Ureter (tissue), 1 donor: ENCODE results near the gene PNMA6E. TPM values are rescaled to one million over a fixed set of nuclear protein-coding genes. Genes with fewer than 3 reads are reported as not detected.

ENCODE experiments used
- DNase-seq: peaks from one replicate; pipeline ENCODE4 v3.0.0-alpha.2; 2020; ENCODE audit warnings: low spot score
- total RNA-seq: library from RNA; stranded (reverse); gene quantifications from one replicate; pipeline ENCODE4 v1.2.4, GENCODE V29; 2023
- donor health status: DM: yes; HTN: yes; CAD: no.

The PNMA6E gene
- total RNA-seq, result not detected

DNA sequence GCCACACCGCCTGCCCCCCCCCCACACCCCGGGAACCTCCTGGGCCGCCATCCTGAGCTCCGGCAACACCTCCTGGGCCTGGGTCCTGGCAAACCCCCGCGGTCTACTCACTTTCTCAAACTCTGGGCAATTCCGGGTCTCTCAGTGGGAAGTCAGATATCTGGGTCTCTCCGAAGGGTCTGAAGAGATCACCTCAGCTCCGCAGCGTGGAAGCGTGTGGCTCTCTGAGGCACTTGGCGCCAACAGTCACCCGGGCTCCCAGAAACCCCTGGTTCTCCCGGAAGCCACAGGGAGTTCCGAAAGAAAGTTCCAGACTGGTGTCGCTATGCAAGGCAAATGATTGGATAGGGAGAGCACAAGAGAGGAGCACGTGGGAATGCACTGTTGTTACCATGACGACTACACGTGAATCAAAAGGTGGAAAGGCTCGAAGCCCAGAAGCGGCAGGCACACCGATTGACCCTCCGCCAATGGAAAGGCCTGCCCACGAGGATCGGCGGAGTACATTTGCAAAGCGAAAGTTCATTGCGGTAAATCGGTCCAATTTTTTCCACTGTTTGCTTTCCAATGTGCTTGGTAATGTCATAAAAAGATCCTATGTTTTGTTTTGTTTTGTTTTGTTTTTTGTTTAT is at the start of gene PNMA6E:
TSS of gene PNMA6E (minus strand) at position 218 of the 632 bp plus-strand sequence. CDS start 2,501 bp downstream, outside the sequence.
- DNase-seq, result no peak

DNA sequence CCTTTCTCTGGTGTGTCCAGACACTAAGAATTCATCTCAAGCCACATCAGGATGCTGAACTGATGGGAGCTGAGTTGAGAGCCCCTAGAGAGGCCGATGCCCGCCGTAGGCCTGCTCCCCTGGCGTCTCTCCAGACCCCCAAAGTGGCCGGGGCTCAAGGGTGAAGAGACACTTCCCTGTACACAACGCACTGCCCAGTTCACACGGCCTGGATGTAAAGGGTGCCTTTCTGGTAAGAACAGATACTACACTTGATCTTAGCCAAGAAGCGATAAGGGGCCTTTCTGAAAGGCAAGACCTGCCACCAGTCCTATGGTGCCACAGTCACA is 49.8 kb upstream of the PNMA6E start:
- DNase-seq, result no peak

DNA sequence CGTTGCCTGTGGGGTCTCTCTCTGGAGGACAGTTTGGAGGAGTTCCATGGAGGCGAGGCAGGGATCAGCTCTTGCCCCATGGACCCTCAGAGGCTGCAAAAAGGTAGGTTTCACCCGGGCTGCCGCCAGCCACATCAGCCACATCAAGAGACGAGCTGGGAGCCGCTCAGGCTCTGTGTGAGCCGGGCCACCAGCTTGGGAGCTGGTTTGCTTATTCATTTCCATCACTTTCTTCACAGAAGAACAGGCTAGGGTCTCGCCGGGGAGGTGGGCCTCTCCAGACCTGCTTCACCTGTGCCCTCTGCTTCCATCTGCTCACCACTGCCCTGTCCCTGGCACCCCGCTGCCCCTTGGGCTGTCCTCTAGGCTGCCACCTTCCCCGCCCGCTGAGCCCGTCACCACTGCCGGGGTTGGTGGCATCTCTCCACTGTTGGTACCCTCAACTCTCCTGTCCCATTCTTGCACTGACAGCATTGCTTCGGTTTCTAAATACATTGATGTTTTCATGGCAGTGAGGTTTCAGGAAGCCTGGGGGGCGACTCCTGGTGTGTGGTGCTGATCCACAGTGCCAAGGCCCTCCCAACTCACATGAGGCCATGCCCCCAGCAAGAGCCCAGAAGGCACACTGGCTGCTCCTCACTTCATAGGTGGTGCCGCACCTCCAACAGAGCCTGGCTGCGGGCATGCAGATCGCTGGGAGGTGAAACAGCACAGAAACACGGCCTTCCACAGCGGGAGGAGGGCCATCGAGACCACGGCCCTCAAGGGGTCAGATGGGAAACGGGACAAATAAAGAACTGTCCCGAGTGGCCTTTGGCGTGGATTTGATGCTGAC is 49.2 kb upstream of the PNMA6E start:
- no peak for DNase-seq

DNA sequence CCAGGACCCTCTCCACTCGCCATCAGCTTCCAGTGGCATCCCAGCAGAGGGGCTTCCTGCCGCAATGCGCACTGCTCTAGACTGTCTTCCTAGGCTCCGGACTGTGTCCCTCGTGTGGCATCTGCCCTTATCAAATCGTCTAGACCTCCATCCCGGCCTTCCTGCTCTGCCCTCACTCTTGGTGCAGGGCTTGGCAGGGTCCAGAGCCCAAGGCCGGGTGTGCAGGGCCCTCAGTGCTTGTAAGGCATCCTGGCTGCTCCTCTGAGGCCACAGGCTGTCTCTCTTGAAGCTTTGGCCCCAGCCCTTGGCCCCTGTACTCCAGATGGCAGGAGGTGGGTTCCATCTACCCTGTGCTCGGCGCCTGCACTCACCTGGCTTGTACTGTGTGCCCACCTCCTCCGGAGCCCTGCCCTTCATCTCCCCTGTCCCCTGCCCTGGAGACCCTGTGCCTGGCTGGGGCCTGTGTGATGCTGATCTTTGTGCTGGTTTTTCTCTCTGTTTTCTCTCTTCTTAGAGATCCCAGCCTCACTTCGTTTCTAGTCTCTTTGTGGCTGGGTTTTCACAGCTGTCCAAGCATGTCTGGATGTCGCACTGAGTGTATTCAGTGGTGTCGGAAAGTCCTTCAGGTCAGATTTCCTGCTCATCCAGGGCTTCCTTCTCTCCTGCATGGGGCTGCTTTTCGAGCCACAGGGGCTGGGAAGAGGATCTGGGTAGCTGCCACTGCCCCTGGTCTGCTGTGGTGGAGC is 48.4 kb upstream of the PNMA6E start:
- DNase-seq, result no peak

DNA sequence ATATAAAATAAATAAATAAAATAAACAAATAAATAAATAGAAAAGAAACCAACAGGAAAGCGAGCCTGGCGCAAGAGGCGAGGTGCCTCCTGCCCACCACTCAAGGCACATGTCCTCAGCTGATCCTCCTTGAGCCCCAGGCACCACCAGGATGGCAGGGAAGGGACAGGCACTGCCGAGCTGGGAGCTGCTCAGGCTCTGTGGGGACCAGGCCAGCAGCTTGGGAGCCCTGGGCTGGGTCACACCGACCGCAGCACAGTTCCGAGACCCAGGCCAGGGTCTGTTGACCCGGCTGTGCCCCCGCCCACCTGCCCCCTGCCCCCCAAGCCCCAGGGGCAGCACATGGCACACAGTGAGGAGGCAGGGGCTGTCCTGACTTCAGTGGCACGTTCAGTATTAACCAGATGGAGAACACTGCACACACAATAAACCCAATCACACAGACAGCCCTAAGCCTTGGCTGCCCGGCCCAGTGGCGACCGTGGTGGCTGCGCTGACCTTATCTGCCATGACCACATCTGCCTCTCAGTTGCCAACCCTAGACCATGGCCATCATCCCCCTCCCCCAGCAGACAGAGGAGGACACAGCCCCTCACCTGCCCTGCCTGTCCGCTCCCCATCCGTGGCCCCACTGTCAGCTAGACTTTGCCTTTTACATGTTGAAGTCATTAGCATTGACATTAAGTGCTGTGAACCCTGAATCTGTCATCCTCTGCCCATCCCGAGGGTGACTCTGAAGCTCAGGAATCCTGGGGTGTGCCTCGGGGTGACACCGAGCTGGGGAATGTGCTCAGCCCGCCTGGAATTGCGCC is 47.6 kb upstream of the PNMA6E start:
- DNase-seq, result no peak

DNA sequence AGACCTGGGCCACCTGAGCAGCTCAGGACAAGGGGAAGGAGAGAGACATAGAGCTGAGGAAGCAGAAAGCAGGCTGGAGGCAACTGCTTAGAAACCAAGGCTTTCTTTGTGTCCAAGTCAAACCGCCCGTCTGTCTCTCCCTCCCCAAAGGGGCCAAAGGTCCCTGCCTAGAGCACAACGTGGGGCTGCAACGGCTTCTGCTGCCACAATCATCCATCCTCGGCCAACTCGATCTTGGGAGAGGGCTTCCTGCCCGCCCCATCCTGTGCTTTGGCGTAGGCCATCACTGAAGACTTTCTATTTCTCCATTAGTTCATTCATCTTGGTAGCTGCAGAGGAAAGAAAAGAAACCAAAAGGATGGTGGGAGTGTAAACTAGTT is 46.4 kb upstream of the PNMA6E start:
- no peak for DNase-seq

DNA sequence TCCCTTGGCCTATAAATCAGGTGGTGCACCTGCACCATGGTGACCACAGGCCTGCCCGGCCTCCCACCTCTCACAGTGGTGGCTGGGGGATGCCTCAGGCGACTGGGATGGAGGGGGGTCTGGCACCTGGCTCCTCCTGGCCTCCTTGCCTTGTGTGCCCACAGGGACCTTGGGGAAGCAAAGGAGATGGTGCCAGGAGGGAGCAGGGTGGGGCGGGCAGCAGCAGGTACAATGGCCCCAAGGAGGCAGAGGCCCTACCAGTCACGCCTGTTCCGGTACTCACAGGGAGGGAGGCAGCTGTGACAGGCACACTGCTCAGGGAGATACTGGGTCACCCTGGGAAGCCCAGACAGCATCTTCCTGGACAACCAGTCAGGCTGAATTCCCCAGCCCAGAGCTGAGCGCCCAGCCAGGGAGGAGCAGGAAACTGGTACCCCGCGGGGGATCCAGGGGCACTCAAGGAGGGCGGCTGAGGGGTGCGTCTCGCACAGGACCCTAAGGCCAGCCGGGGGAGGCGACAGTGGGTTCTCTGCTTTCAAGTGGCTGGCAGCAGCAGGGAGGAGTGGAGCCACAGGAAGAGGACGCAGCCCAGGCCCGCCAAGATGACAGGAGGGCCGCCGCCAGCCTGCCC is 45.9 kb upstream of the PNMA6E start:
- DNase-seq, result no peak

DNA sequence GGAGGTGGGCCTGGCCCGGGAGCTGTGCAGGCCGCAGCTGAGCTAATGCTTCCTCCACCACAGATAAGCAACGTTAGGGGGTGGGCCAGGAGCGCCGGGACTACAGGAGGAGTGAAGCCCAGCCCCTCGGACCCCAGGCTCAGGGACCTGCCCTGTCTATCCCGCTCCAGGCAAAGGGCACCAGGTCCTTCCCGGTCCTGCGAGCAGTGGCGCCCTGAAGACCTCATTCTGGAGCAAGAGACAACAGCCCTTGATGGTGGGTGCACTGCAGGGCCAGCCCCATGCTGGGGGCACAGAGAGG is 45.4 kb upstream of the PNMA6E start:
- DNase-seq, result no peak

DNA sequence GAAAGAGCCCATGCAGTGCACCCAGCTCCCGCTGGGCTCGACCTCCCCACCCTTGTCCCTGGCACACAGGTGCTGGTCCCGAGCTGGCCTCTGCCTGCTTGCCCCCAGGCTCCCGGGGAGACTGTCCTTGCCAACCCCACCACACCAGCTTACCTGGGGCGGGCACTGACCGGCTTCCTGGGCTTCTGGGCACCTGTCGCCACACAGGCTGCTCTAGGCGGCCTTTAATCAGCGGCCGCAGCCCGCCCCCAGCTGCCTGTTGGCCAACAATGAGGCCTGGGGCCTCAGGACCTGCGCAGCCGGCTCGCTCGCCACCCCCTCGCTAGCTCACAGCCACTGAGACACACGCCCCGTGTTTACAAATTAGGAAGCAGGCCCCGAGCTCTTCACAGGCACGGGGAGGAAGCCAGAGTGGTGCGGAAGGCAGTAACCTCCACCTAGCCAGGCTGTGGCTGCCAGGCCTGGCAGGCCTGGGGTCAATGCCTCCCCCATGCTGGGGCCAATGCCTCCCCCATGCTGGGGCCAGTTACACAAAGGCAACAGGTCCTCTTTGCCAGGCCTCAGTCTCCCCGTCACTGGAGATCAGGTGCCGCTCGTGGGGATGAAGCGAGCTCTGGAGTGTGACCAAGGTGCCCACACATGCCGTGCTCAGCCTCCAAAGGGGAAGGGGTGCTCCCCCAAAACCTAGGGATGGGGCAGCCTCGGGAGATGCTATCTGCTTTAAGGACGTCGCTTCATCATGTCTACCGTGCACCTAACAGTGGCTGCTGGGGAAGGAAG is 44.9 kb upstream of the PNMA6E start, which contains the start of gene TREX2:
TSS of gene TREX2 (minus strand) at position 201 of the 780 bp plus-strand sequence. CDS start 626 bp downstream, outside the sequence.
- no peak for DNase-seq

DNA sequence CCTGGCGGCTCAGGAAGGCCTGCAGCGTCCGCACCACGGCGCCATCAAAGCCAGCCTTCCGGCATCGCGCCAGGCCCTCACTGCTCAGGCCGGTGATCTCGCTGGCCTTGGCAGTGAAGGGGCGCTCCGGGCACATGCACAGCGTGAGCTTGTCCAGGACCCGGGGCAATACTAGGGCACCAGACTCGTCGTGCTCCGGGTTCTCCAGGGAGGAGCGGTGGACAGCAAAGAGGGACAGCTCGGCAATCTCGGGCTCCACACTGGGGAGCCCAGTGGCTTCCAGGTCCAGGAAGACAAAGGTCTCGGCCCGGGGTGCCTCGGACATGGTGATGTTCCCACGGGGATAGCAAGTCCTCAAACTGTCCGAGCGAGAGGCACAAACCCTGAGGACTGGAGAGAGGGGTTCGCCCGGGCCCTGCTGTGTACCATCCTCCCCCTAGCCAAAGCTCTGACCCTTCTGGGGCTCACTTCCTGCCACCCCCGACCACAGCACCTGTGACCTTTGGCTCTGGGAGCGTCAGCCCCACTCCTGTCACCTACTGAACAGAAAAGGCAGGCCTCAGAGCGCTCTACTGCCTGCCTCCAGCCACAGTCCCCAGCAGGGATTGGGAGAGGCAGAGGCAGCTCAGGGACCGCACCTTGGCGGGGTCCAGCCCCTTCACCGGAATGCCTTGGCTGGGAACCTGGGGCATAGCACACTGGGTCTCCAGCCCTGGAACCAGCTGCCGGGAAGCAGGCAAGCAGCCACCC is 44.1 kb upstream of the PNMA6E start:
- DNase-seq, result no peak

DNA sequence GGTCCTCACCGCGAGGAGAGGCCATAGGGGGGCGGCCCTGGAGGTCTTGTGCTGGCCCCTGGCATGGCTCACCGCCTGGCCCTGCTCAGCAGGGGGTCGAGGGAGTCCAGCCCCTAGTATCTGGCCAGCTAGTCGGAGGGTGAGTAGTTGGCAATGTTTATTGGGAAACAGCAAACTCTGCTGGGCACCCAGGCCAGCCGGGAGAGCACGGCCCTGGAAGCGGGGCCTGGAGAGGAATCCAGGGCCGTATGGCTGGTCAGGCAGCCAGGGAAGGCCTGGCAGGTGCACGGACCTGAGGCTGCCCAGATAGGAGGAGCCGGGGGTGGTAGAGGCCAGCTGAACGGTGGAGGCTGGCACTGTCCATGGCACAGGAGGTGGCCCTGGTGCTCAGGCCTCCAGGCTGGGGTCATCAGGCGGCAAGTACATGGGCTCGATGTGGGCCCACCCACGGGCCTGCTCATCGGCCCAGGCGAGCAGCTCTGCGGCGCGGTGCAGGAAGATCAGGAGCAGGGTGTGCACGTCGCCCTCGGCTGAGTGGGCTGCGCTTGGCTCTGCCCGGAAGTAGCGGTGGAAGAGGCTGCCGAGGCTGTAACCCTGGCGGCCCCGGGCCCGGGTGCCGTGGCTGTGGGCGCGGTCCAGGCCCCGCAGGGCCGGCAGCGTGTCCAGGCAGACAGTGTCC is 43.3 kb upstream of the PNMA6E start:
- no peak for DNase-seq

DNA sequence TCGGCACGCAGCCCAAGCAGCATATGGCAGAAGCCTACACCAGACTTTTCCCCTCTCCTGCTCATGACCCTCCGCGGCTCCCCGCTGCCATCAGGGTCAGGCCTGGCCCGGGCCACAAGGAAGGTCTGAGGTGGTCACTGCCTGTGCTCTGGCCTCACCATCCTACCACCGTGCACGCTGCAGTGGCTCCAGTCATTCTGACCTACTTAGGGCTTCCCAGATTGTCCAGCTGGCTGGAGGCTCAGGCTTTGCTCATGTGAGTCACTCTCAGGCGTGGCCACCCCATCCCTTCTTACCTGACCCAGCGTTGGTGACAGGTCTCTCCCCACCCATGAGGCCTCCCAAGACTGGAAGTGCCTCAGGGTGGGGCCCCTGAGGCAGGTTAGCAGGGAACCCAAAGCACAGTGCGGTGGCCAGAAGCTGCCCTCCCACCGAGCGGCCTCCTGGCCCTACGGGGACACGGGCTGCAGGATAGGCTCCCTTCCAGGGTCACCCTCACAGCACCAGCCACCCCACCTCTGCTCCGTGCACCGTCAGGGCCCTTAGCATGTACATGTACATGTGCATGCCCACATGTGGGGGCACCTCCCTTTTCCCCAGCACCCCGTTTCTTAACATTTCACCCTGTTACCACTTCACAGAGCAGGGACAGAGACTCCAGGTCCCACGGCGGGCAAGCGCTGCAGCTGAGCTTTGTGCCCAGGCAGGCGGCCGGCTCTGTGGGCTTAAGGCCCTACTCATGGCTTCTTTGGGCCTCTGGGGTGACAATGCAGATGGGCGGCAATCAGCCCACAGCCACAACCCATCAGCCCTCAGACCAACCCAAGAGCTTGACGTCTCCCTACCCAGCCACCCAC is 42.6 kb upstream of the PNMA6E start:
- no peak for DNase-seq

DNA sequence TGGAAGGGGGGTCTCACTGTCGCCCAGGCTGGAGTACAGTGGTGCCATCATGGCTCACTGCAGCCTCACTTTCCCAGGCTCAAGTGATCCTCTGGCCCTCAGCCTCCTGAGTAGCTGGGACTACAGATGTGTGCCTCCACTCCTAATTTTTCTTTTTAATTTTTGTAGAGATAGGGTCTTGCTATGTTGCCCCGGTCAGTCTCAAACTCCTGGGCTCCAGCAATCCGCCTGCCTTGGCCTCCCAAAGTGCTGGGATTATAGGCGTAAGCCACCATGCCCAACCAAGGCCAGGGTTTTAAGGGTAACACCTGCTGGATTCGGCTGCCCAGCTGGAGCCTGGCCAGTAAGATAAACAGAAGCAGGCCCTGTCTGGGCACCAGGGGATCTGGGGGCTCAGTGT is 41.3 kb upstream of the PNMA6E start:
- DNase-seq, result no peak

DNA sequence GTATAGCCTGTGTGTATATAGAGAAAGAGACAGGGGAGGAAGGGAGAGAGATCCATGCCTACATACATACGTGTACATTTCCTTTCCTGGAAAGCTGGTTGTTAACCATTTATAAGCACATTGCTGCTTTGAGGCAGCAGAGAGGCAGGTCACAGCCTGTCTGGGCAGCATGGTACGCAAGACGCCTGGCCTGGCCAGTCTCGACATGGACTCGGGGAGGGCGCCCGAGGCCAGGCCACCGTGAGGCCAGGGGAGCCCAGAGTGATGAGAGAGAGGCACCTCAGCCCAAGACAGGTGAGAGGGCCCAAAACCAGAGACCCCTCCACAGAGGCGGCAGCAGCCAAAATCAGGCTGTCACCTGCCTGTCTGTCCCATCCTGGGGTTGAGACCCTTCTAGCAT is 40.8 kb upstream of the PNMA6E start:
- DNase-seq, result no peak

DNA sequence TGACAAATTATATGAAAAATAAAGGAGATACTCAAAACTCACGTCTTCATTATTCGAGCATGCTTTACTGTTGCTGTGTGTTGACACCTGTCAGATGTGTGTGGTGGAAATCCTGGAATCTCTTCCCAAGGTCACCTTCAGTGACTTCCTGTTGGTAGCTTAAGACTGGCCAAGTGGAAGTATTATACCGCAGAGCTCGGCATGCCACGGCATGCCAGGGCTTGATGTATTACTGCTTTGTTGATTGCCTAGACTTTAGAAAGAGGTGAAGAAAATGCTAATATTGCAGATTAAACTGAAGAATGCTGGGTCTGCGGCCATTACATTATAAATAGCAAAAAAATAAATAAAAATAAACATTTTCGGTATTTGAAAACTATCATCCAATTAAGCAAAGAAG is 40.1 kb upstream of the PNMA6E start:
- no peak for DNase-seq

DNA sequence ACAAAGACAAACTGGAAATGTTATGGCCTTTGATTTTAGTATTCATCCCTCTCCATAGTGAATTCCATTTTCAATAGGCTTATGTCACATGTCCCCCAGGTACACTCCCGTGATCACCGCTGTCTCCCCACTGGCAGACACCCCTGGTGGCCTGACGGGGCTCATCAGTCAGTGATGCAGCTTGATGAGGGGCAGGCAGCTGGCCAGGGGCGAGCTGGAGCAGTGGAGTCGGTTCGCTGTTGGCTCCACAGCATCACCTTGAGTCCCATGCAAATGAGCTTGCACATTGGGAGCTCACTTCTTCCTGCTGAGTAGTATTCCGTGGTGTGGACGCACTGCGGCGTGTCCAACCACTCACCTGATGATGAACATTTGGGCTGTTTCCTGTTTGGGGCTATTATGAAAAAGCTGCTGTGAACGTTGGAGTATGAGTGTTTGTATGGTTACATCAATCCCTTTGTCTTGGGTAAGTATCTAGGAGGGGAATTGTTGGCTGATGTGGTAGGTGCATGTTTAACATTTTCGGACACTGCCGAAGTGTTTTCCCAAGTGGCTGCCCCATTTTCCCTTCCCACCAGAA is 39.5 kb upstream of the PNMA6E start:
- no peak for DNase-seq

DNA sequence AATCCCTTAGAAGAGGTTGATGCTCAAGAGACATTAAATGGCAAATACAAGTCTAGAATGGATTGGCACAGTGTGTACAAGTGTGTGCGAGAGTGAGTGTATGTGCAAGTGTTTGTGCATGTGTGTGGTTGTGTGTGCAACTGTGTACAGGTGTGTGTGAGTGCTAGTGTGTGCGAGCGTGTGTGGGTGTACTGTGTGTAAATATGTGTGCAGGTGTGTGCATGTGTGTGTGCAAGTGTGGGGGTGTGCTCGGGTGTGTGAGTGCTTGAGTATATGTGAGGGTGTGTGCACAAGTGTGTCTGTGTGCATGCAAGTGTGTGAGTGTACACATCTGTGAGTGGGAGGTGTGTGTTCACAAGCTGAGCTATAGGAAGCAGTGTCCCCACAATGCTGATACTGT is 38.8 kb upstream of the PNMA6E start:
- no peak for DNase-seq

DNA sequence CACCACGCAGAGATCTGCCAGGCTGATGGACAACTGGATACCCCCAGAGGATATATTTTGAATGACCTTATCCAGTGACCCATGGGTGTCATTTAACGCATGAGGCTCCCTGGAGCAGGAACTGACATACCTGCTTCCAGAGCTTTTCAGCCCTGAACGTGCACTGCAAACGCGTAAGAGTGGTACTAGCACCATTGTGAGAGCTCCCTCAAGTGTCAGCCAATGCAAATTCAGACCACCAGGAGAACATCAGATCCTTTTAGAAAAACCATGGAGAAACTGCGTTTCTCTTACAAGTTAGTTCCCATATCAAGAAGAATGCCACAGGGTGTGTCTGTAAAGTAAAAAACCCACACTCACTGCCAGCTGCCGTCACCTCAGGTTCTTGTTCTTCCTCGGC is 37.4 kb upstream of the PNMA6E start:
- no peak for DNase-seq
